Vagina (tissue), 2 donors: ENCODE measurements around the gene ATG2B.

Experiments
- CTCF ChIP-seq, 3 experiments: fragments of 450-650 bp in 2 of 3; fragments of 200-600 bp in 1 of 3; sonication (generic) in 1 of 3; IDR thresholded peaks; one replicate each; pipeline ENCODE4 v1.5.1; 2017 to 2019; ENCODE audit warnings: antibody characterized with exemption in 3 of 3, mild to moderate bottlenecking in 2 of 3, moderate library complexity in 2 of 3
- POLR2A ChIP-seq, 2 donors: fragments of 450-650 bp; IDR thresholded peaks; one replicate each; pipeline ENCODE4 v1.6.1; 2017; ENCODE audit warnings: antibody characterized with exemption in 2 of 2, mild to moderate bottlenecking in 2 of 2, moderate library complexity in 2 of 2

- no peak for TF ChIP-seq CTCF (IDR thresholded peaks at IDR 0.05)
- TF ChIP-seq POLR2A (IDR thresholded peaks at IDR 0.05): no peak
These were observed 89.5 kb downstream of the ATG2B start for GRCh38 chr14:96273629-96274028.
